HG03439 (cell line): ENCODE measurements around the gene KLF6.
"Not testable (repeated sequence)": the region's sequence is repeated elsewhere in the genome, so short reads cannot be mapped to it uniquely, and the experiment has no call there.

Source experiments
- ATAC-seq: cut with Tn5 transposase; IDR thresholded peaks from one replicate; pipeline ENCODE4 v1.9.1; 2021; ENCODE audit warnings: mild to moderate bottlenecking, moderate library complexity; ENCODE audit not compliant: unreplicated experiment

Gene KLF6

GRCh38 chr10:3737864-3738263, 47.1 kb downstream of the KLF6 start:
- ATAC-seq: no peak

GRCh38 chr10:3735175-3735574, 49.8 kb downstream of the KLF6 start:
- no peak for ATAC-seq

DNA sequence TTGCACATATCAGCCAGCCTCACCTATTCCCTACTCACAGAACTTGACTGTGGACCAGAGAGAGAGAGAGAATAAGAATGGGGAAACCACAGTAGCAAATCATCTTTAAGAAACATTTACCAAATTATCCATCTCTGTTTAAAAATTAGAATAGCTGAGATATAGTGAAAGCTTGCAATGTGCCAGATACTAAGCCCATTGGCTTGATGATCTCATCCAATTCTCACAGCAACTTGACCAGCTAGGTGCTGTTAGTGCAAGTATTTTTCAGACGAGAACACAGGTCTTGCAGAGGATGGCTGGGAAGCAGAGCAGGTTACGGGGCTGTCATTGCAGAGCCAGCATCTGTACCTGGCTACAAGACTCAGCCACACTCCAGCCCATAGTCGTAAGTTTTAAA, 50.9 kb downstream of the KLF6 start:
- ATAC-seq: no peak

DNA sequence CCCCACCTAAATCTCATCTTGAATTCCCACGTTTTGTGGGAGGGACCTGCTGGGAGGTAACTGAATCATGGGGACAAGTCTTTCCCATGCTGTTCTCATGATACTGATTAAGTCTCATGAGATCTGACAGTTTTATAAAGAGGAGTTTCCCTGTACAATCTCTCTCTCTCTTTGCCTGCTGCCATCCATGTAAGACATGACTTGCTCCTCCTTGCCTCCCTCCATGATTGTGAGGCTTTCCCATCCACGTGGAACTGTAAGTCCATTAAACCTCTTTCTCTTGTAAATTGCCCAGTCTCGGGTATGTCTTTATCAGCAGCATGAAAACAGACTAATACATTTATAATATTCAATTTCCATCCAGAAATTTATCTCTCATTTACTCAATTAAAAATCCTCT, 52.8 kb downstream of the KLF6 start:
- not testable (repeated sequence) for ATAC-seq

GRCh38 chr10:3729397-3729976, 55.5 kb downstream of the KLF6 start:
- no peak for ATAC-seq

- ATAC-seq: no peak
Measured at GRCh38 chr10:3728563-3728962, 56.4 kb downstream of the KLF6 start.

- ATAC-seq: no peak
Measured at GRCh38 chr10:3727268-3727667, 57.7 kb downstream of the KLF6 start.
